ENCODE results near the gene METTL25. TPM values are rescaled to one million over a fixed set of nuclear protein-coding genes. Genes with fewer than 3 reads are reported as not detected.

The METTL25 gene
- total RNA-seq, 2 donors from 2014 or later: 11.8 to 11.9 TPM

DNA sequence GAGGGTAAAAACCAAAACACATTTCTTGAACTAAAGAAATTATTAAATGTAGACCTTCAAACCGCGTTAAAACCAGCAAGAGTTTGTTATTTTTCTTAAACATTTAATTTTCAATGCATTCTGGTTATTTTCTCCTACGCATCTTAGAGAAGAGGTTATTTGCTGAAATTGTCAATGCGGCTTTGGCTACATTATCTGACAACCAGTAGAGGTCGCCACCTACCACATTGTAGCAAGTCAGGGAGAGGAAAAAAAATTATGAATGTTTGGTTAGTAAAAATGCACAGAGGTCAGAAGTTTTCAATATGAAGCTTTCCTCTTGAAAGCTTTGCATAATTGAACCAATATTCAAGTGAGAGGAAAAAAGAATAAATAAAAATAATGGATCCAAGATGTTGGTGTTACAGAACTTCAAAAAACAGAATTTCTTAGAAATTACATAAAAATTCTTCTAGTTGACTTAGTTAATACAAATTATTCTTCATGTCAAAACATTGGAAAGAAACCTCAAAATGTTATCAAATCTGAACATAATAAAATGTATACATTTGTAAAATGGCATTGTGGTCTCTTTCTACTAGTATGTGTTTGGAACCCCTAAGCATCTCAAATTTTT is 168.9 kb downstream of the METTL25 start:
- Mint-ChIP-seq H3K36me3 (ENCODE audit: low read depth) (no peaks in the 10 kb centered on the region), H3K27ac (no peak overlapping the region), H3K4me1 (no peaks in the 10 kb centered on the region), H3K4me3 (no peak overlapping the region), H3K27me3 (peaks cover 15% of the 10 kb centered on the region)
- DNase-seq (peak in 1 of 3 donors; percentile 4), ATAC-seq (no peak)
- H3K9me3 ChIP-seq (ENCODE audit: control insufficient read depth, low read length, poor library complexity, severe bottlenecking): no peaks in the 10 kb centered on the region

Other genes with a start within 250 kb of the METTL25 start
- gene CCDC59, start 142 bp upstream of the METTL25 start, total RNA-seq: 100 to 1,000 TPM; 113 to 119 TPM